GM18951 (cell line): ENCODE measurements around the gene PTPN13.
"Not testable (repeated sequence)": the region's sequence is repeated elsewhere in the genome, so short reads cannot be mapped to it uniquely, and the experiment has no call there.

ENCODE experiments used
- POLR2A ChIP-seq: IDR thresholded peaks from 4 replicates; pipeline ENCODE4 v1.6.1; 2011; ENCODE audit warnings: mild to moderate bottlenecking; ENCODE audit not compliant: insufficient read length, insufficient read depth; ENCODE audit errors: extremely low read depth
- in situ Hi-C: fragments of 300-500 bp; cut with MboI; formaldehyde crosslinking; loops from one replicate; pipeline ENCODE4 v1.12.0; 2022; ENCODE audit warnings: low sequenced_read_pairs, mixed read lengths, inconsistent platforms; ENCODE audit not compliant: unreplicated experiment

Gene PTPN13

GRCh38 chr4:86675548-86675947 lies 81.4 kb downstream of the PTPN13 start:
- in situ Hi-C loops, result no loop called here
- TF ChIP-seq POLR2A, result no peak

- TF ChIP-seq POLR2A, result no peak
- in situ Hi-C loops, result no loop called here
Measured at GRCh38 chr4:86678796-86679195, 84.7 kb downstream of the PTPN13 start.

GRCh38 chr4:86679441-86679840 lies 85.3 kb downstream of the PTPN13 start:
- in situ Hi-C loops, result no loop called here

GRCh38 chr4:86683167-86683566 lies 89.1 kb downstream of the PTPN13 start:
- no peak for TF ChIP-seq POLR2A
- in situ Hi-C loops, result no loop called here

More at GRCh38 chr4:86679441-86679840, 85.3 kb downstream of the PTPN13 start:
- TF ChIP-seq POLR2A, result no peak

- no peak for TF ChIP-seq POLR2A
- in situ Hi-C loops, result no loop called here
Measured at GRCh38 chr4:86683983-86684382, 89.9 kb downstream of the PTPN13 start.

GRCh38 chr4:86685401-86685800 lies 91.3 kb downstream of the PTPN13 start:
- no peak for TF ChIP-seq POLR2A
- in situ Hi-C loops, result no loop called here

- no peak for TF ChIP-seq POLR2A
- in situ Hi-C loops, result no loop called here
Measured at GRCh38 chr4:86686741-86687140, 92.6 kb downstream of the PTPN13 start.

- in situ Hi-C loops, result no loop called here
- TF ChIP-seq POLR2A, result no peak
Measured at GRCh38 chr4:86688026-86688425, 93.9 kb downstream of the PTPN13 start.

- no peak for TF ChIP-seq POLR2A
- in situ Hi-C loops, result no loop called here
Measured at GRCh38 chr4:86704601-86705000, 110.5 kb downstream of the PTPN13 start.

GRCh38 chr4:86706923-86707597 lies 112.9 kb downstream of the PTPN13 start:
- in situ Hi-C loops, result no loop called here
- no peak for TF ChIP-seq POLR2A

GRCh38 chr4:86717651-86718050 lies 123.5 kb downstream of the PTPN13 start:
- in situ Hi-C loops, result no loop called here
- TF ChIP-seq POLR2A, result no peak

GRCh38 chr4:86718152-86718551 lies 124.0 kb downstream of the PTPN13 start:
- TF ChIP-seq POLR2A, result no peak
- in situ Hi-C loops, result no loop called here

- in situ Hi-C loops, result not testable (repeated sequence)
Measured at GRCh38 chr4:86719149-86719548, 125.0 kb downstream of the PTPN13 start.

- no peak for TF ChIP-seq POLR2A
- in situ Hi-C loops, result no loop called here
Measured at GRCh38 chr4:86720508-86721068, 126.5 kb downstream of the PTPN13 start.
